Measurements from ENCODE around the gene PMEPA1.

DNA sequence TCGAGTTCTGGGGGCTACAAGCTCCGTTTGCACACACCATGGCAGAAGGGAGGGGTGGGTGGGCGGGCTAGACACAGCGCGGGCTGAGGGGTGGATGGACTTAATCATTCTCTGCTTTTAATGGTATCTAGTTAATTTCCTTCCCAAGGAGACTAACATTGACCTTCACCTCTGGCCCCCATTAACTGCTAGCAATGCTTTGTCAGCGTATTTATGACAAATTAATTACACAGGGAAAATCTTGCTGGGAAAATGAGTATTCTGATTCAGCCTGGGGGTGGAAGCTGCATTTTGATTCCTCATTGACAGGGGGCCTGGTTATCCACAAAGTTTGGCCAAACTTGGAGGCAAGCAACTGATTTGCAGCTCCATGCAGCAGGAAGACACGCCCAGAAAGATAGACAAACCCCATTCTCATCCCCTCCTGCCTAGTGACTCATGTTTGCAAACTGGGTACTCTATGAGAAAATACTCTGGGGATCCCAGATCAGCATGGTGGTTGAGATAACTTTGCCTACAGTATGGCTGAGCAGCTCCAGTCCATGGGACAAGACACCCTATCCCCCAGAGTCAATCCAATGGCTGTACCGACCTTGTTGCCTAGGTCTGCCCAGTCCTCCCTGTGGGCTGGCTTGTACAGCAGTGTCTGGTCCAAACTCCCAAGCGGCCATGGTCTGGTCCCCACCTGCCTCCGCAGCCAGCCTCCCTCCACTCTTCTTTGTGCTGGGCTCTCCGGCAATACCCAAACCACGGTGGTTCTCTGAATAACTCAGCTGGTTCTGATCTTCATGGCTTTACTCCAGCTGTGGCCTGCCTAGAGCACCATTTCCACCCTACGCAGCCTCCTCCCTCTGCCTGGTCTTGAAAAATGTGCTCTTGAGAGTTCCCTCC is 109.2 kb downstream of the PMEPA1 start:
- no peak for TF ChIP-seq POLR2AphosphoS5 (IDR thresholded peaks at IDR 0.05)
- TF ChIP-seq, protein P1, sequence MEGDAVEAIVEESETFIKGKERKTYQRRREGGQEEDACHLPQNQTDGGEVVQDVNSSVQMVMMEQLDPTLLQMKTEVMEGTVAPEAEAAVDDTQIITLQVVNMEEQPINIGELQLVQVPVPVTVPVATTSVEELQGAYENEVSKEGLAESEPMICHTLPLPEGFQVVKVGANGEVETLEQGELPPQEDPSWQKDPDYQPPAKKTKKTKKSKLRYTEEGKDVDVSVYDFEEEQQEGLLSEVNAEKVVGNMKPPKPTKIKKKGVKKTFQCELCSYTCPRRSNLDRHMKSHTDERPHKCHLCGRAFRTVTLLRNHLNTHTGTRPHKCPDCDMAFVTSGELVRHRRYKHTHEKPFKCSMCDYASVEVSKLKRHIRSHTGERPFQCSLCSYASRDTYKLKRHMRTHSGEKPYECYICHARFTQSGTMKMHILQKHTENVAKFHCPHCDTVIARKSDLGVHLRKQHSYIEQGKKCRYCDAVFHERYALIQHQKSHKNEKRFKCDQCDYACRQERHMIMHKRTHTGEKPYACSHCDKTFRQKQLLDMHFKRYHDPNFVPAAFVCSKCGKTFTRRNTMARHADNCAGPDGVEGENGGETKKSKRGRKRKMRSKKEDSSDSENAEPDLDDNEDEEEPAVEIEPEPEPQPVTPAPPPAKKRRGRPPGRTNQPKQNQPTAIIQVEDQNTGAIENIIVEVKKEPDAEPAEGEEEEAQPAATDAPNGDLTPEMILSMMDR (IDR thresholded peaks at IDR 0.05), result no peak
- no peak for TF ChIP-seq POLR2A (IDR thresholded peaks at IDR 0.05; ENCODE audit: low read depth)
- TF ChIP-seq EP300 (IDR thresholded peaks at IDR 0.05), result no peak
